WTC11 (cell line): ENCODE data around the gene NOTCH4.

Experiments
- CTCF ChIP-seq: fragments of 200-600 bp; IDR thresholded peaks from 2 replicates; pipeline ENCODE4 v1.8.0; 2022; ENCODE audit warnings: antibody characterized with exemption
- E2F4 ChIP-seq: sonication (generic); formaldehyde crosslinking; IDR thresholded peaks from 2 replicates; pipeline ENCODE4 v1.8.1; 2022; ENCODE audit warnings: low read depth, mild to moderate bottlenecking, moderate library complexity, missing genetic modification reagents, borderline replicate concordance
- MXD4 ChIP-seq: fragments of 250-450 bp; sonication (Bioruptor Pico); IDR thresholded peaks from 2 replicates; pipeline ENCODE4 v1.8.0; 2021; ENCODE audit warnings: mild to moderate bottlenecking, moderate library complexity, borderline replicate concordance
- NR2C2 ChIP-seq: sonication (generic); formaldehyde crosslinking; IDR thresholded peaks from 2 replicates; pipeline ENCODE4 v1.8.0; 2022; ENCODE audit warnings: mild to moderate bottlenecking, missing genetic modification reagents
- TEAD4 ChIP-seq: sonication (generic); formaldehyde crosslinking; IDR thresholded peaks from 2 replicates; pipeline ENCODE4 v1.8.0; 2022; ENCODE audit warnings: mild to moderate bottlenecking, missing genetic modification reagents
- TF ChIP-seq, protein P1 (sequence below): sonication (generic); formaldehyde crosslinking; IDR thresholded peaks from 2 replicates; pipeline ENCODE4 v1.8.1; 2022; ENCODE audit warnings: low read depth, missing genetic modification reagents, borderline replicate concordance
- TF ChIP-seq, protein P2 (sequence below): sonication (generic); formaldehyde crosslinking; IDR thresholded peaks from 2 replicates; pipeline ENCODE4 v1.8.0; 2022; ENCODE audit warnings: mild to moderate bottlenecking, missing genetic modification reagents
- TF ChIP-seq, protein P3 (sequence below): sonication (generic); formaldehyde crosslinking; IDR thresholded peaks from 2 replicates; pipeline ENCODE4 v1.8.0; 2022; ENCODE audit warnings: mild to moderate bottlenecking, missing genetic modification reagents

GRCh38 chr6:32212076-32212760, 11.6 kb downstream of the NOTCH4 start:
- TF ChIP-seq CTCF: no peak
- no peak for TF ChIP-seq E2F4 (CRISPR knock-in tag)
- TF ChIP-seq MXD4 (CRISPR knock-in tag): no peak
- TF ChIP-seq, protein P1, sequence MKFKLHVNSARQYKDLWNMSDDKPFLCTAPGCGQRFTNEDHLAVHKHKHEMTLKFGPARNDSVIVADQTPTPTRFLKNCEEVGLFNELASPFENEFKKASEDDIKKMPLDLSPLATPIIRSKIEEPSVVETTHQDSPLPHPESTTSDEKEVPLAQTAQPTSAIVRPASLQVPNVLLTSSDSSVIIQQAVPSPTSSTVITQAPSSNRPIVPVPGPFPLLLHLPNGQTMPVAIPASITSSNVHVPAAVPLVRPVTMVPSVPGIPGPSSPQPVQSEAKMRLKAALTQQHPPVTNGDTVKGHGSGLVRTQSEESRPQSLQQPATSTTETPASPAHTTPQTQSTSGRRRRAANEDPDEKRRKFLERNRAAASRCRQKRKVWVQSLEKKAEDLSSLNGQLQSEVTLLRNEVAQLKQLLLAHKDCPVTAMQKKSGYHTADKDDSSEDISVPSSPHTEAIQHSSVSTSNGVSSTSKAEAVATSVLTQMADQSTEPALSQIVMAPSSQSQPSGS (CRISPR knock-in tag): no peak
- TF ChIP-seq TEAD4 (CRISPR knock-in tag): no peak
- TF ChIP-seq, protein P2, sequence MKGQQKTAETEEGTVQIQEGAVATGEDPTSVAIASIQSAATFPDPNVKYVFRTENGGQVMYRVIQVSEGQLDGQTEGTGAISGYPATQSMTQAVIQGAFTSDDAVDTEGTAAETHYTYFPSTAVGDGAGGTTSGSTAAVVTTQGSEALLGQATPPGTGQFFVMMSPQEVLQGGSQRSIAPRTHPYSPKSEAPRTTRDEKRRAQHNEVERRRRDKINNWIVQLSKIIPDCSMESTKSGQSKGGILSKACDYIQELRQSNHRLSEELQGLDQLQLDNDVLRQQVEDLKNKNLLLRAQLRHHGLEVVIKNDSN (CRISPR knock-in tag): no peak
- no peak for TF ChIP-seq NR2C2 (CRISPR knock-in tag)
- TF ChIP-seq, protein P3, sequence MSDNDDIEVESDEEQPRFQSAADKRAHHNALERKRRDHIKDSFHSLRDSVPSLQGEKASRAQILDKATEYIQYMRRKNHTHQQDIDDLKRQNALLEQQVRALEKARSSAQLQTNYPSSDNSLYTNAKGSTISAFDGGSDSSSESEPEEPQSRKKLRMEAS (CRISPR knock-in tag): no peak
